Lower lobe of right lung (tissue), 2 donors: ENCODE measurements around the gene PCCA. TPM values are rescaled to one million over a fixed set of nuclear protein-coding genes. Genes with fewer than 3 reads are reported as not detected.

Source experiments
- ATAC-seq, 2 donors: fragments of 200-7000 bp; cut with Tn5 transposase; one replicate each; pipeline ENCODE4 v1.9.1; 2020 to 2022; ENCODE audit warnings: mild to moderate bottlenecking in 2 of 2, moderate library complexity in 2 of 2
- DNase-seq: peaks from one replicate; pipeline ENCODE4 v3.0.0-alpha.2; 2020
- H3K27ac ChIP-seq: fragments of 200-600 bp; one replicate; pipeline ENCODE4 v1.8.0; 2022
- H3K27me3 ChIP-seq: fragments of 200-600 bp; one replicate; pipeline ENCODE4 v1.8.0; 2022; ENCODE audit warnings: low read depth
- H3K36me3 ChIP-seq: fragments of 200-600 bp; one replicate; pipeline ENCODE4 v1.8.0; 2022; ENCODE audit warnings: mild to moderate bottlenecking
- H3K4me1 ChIP-seq: fragments of 200-600 bp; one replicate; pipeline ENCODE4 v1.8.0; 2022
- H3K4me3 ChIP-seq: fragments of 200-600 bp; one replicate; pipeline ENCODE4 v1.8.0; 2022; ENCODE audit warnings: mild to moderate bottlenecking
- H3K9me3 ChIP-seq: fragments of 200-600 bp; one replicate; pipeline ENCODE4 v1.8.0; 2022
- CTCF ChIP-seq: fragments of 200-600 bp; IDR thresholded peaks from one replicate; pipeline ENCODE4 v1.8.0; 2022; ENCODE audit warnings: antibody characterized with exemption, mild to moderate bottlenecking
- intact Hi-C: fragments of 100-400 bp; cut with DNase I; formaldehyde crosslinking; loops from one replicate; pipeline ENCODE4 v1.11.0; 2022
- total RNA-seq: library from RNA; stranded (reverse); fragmentation: NEBNext Ultra II Directional; extraction: Animal tissue kit (Norgen Biotek cat#: 25700); gene quantifications from one replicate; pipeline ENCODE4 v1.2.1, GENCODE V29; 2021
- donor health status: DM: no; HTN: yes; CAD: no; lungs with severe emphysema.

The PCCA gene
- total RNA-seq, 1 donor from 2014 or later: 37.8 TPM

GRCh38 chr13:100473087-100473486, 384.2 kb downstream of the PCCA start:
- no peaks in the 10 kb centered on the region for H3K27me3 ChIP-seq
- H3K36me3 ChIP-seq: no peaks in the 10 kb centered on the region
- ATAC-seq (no peak), DNase-seq (no peak)
- no peak for TF ChIP-seq CTCF
- H3K4me1 ChIP-seq: no peaks in the 10 kb centered on the region
- no peak overlapping the region for H3K4me3 ChIP-seq
- H3K27ac ChIP-seq: no peak overlapping the region
- intact Hi-C loops: no loop called here
- H3K9me3 ChIP-seq: no peaks in the 10 kb centered on the region

GRCh38 chr13:100473501-100474044, 384.7 kb downstream of the PCCA start:
- no peak overlapping the region for H3K27ac ChIP-seq
- no peak for TF ChIP-seq CTCF
- H3K36me3 ChIP-seq: no peaks in the 10 kb centered on the region
- no peaks in the 10 kb centered on the region for H3K9me3 ChIP-seq
- H3K4me1 ChIP-seq: no peaks in the 10 kb centered on the region
- no peak for DNase-seq
- ATAC-seq: no peak
- intact Hi-C loops: no loop called here
- H3K4me3 ChIP-seq: no peak overlapping the region
- no peaks in the 10 kb centered on the region for H3K27me3 ChIP-seq

- Histone ChIP-seq H3K9me3 (no peaks in the 10 kb centered on the region), H3K4me3 (no peak overlapping the region), H3K4me1 (no peaks in the 10 kb centered on the region), H3K27me3 (no peaks in the 10 kb centered on the region), H3K27ac (no peak overlapping the region), H3K36me3 (no peaks in the 10 kb centered on the region)
- no peak for DNase-seq
- no peak for TF ChIP-seq CTCF
- ATAC-seq: no peak
- intact Hi-C loops: no loop called here
Observed at GRCh38 chr13:100476963-100477362, 388.1 kb downstream of the PCCA start.

- Histone ChIP-seq H3K36me3 (no peaks in the 10 kb centered on the region), H3K9me3 (no peaks in the 10 kb centered on the region), H3K27me3 (no peaks in the 10 kb centered on the region), H3K27ac (no peak overlapping the region), H3K4me1 (no peaks in the 10 kb centered on the region), H3K4me3 (no peak overlapping the region)
- ATAC-seq (no peak), DNase-seq (no peak)
- intact Hi-C loops: no loop called here
- TF ChIP-seq CTCF: no peak
Observed at GRCh38 chr13:100478107-100478809, 389.4 kb downstream of the PCCA start.

GRCh38 chr13:100480676-100481075, 391.8 kb downstream of the PCCA start:
- ATAC-seq (no peak), DNase-seq (no peak)
- no peaks in the 10 kb centered on the region for H3K27me3 ChIP-seq
- intact Hi-C loops: no loop called here
- no peak overlapping the region for H3K4me3 ChIP-seq
- TF ChIP-seq CTCF: no peak
- no peak overlapping the region for H3K27ac ChIP-seq
- H3K9me3 ChIP-seq: no peaks in the 10 kb centered on the region
- no peaks in the 10 kb centered on the region for H3K4me1 ChIP-seq
- H3K36me3 ChIP-seq: no peaks in the 10 kb centered on the region
